Mesothelial cell of epicardium (in vitro differentiated cells): ENCODE data around the gene CTXN1. TPM values are rescaled to one million over a fixed set of nuclear protein-coding genes. Genes with fewer than 3 reads are reported as not detected.
"Not testable (repeated sequence)": the region's sequence is repeated elsewhere in the genome, so short reads cannot be mapped to it uniquely, and the experiment has no call there.

ENCODE experiments used
- DNase-seq, 2 experiments: peaks; one replicate each; pipeline ENCODE4 v3.0.0; 2021; ENCODE audit warnings: low spot score in 2 of 2; ENCODE audit not compliant: unreplicated experiment in 2 of 2
- H3K27ac Mint-ChIP-seq: 2 replicates; pipeline ENCODE4 v1.8.0; 2021; ENCODE audit warnings: mixed read lengths
- H3K27me3 Mint-ChIP-seq: 2 replicates; pipeline ENCODE4 v1.8.0; 2021; ENCODE audit warnings: low read depth, mixed read lengths
- H3K36me3 Mint-ChIP-seq: 2 replicates; pipeline ENCODE4 v1.8.0; 2021; ENCODE audit warnings: mixed read lengths
- H3K4me1 Mint-ChIP-seq: 2 replicates; pipeline ENCODE4 v1.8.0; 2021; ENCODE audit warnings: mixed read lengths
- H3K4me3 Mint-ChIP-seq: 2 replicates; pipeline ENCODE4 v1.8.0; 2021; ENCODE audit warnings: mild to moderate bottlenecking, moderate library complexity, mixed read lengths
- H3K9me3 Mint-ChIP-seq: 2 replicates; pipeline ENCODE4 v1.8.0; 2021; ENCODE audit warnings: mixed read lengths
- total RNA-seq: library from RNA; stranded (reverse); gene quantifications from 3 replicates; pipeline ENCODE4 v1.2.1, GENCODE V29; 2021
- TF ChIP-seq, protein P1 (sequence below): fragments of 200-600 bp; sonication (generic); IDR thresholded peaks from one replicate; pipeline ENCODE4 v1.5.0; 2021; ENCODE audit warnings: antibody characterized with exemption; ENCODE audit not compliant: unreplicated experiment

CTXN1 gene
- total RNA-seq, 1 donor from 2014 or later = 53.6 TPM

DNA sequence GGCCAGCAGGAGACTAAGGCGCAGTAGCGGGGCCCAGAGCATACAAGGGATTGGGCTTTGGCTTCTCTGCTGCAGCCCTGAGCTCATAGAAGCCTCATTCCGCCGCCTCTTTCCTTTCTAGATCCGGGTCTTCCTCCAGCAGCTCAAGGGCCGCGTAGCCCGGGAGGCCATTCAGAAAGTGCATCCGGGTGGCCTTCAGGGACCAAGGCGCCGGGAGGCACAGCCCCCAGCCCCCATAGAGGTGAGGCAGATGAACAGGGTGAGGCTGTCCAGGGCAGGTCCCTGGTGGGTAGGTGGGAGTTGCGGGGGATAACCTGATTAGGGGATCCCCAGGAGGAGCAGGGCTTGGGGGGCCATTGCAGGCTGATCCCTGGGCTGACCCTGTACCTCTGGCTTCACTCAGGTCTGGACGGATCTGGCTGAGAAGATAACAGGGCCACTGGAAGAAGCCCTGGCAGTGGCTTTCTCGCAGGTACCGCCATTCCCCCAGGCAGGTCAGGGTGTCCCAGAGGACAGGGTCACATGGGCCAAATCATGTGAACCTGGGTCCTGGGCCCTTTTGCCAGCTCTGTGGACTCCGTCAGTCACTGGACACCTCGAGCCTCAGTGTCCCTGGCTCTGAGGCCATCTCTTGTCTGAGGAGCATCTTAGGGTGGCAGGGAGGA, 4.5 kb downstream of the CTXN1 start:
- H3K4me1 Mint-ChIP-seq = peaks cover 29% of the 10 kb centered on the region
- H3K27ac Mint-ChIP-seq = peak overlapping the region; percentile 86
- H3K4me3 Mint-ChIP-seq = peak overlapping the region; percentile 67
- DNase-seq = peak in 1 of 2 experiments; percentile 17
- H3K36me3 Mint-ChIP-seq = no peaks in the 10 kb centered on the region
- peaks cover 23% of the 10 kb centered on the region for H3K27me3 Mint-ChIP-seq
- TF ChIP-seq, protein P1, sequence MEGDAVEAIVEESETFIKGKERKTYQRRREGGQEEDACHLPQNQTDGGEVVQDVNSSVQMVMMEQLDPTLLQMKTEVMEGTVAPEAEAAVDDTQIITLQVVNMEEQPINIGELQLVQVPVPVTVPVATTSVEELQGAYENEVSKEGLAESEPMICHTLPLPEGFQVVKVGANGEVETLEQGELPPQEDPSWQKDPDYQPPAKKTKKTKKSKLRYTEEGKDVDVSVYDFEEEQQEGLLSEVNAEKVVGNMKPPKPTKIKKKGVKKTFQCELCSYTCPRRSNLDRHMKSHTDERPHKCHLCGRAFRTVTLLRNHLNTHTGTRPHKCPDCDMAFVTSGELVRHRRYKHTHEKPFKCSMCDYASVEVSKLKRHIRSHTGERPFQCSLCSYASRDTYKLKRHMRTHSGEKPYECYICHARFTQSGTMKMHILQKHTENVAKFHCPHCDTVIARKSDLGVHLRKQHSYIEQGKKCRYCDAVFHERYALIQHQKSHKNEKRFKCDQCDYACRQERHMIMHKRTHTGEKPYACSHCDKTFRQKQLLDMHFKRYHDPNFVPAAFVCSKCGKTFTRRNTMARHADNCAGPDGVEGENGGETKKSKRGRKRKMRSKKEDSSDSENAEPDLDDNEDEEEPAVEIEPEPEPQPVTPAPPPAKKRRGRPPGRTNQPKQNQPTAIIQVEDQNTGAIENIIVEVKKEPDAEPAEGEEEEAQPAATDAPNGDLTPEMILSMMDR = no peak
- no peaks in the 10 kb centered on the region for H3K9me3 Mint-ChIP-seq

- Mint-ChIP-seq H3K9me3 (no peaks in the 10 kb centered on the region), H3K4me3 (peak overlapping the region; percentile 70), H3K27ac (peak overlapping the region; percentile 86), H3K4me1 (peaks cover 26% of the 10 kb centered on the region), H3K27me3 (peaks cover 29% of the 10 kb centered on the region), H3K36me3 (no peaks in the 10 kb centered on the region)
- TF ChIP-seq, protein P1 = no peak
- DNase-seq = peak; percentile 99 to 100
Measured at GRCh38 chr19:7920519-7921301, 5.2 kb downstream of the CTXN1 start.

GRCh38 chr19:7919610-7920518, 6.1 kb downstream of the CTXN1 start, which contains the start of gene SNAPC2:
TSS of gene SNAPC2 (plus strand) at chr19:7920338. CDS start at chr19:7920367, 29 bp downstream.
- Mint-ChIP-seq H3K4me1 (peaks cover 28% of the 10 kb centered on the region), H3K36me3 (no peaks in the 10 kb centered on the region), H3K9me3 (no peaks in the 10 kb centered on the region), H3K27me3 (peaks cover 38% of the 10 kb centered on the region), H3K4me3 (peak within 1 kb of the TSS; percentile 70), H3K27ac (peak within 1 kb of the TSS; percentile 92)
- peak; percentile 91 to 93 for DNase-seq
- TF ChIP-seq, protein P1 = peak; percentile 33

DNA sequence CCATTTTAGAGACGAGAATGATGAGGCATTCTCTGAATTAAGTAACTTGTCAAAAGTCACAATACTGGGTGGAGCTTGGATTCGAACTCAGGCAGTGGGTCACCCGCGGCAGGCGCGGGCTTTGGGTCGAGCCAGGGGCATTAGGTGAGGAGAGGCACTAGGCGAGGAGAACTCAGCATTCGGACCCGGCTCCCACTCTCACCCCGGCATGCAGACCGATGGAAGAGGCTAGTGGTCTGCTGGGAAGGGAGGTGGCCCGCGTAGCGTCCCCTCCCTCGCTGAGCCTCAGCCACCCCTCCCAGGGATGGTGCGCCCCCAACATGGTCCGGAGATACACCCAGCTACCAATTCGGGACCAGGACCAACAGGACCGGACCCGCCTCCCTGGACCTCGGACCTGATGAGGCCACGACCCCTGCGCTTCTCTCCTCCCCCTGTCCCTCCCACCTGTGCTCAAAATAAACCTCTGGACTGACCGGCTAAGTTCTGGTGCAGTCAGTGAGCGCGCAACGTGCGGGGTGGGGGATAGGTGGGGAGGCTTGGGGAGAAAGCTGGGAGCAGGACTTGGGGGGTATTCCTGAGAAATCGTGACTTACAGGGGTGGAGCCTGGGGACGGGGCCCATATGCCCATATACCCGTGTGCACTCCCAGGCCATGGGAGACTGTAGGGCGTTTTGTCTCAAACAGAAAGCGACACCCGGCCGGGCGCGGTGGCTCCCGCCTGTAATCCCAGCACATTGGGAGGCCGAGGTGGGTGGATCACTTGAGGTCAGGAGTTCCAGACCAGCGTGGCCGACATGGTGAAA, 7.1 kb downstream of the CTXN1 start:
- Mint-ChIP-seq H3K27me3 (peaks cover 46% of the 10 kb centered on the region), H3K27ac (no peak overlapping the region), H3K36me3 (no peaks in the 10 kb centered on the region), H3K4me3 (peak overlapping the region; percentile 70), H3K9me3 (no peaks in the 10 kb centered on the region), H3K4me1 (peaks cover 25% of the 10 kb centered on the region)
- peak in 1 of 2 experiments; percentile 16 for DNase-seq
- TF ChIP-seq, protein P1 = no peak

DNA sequence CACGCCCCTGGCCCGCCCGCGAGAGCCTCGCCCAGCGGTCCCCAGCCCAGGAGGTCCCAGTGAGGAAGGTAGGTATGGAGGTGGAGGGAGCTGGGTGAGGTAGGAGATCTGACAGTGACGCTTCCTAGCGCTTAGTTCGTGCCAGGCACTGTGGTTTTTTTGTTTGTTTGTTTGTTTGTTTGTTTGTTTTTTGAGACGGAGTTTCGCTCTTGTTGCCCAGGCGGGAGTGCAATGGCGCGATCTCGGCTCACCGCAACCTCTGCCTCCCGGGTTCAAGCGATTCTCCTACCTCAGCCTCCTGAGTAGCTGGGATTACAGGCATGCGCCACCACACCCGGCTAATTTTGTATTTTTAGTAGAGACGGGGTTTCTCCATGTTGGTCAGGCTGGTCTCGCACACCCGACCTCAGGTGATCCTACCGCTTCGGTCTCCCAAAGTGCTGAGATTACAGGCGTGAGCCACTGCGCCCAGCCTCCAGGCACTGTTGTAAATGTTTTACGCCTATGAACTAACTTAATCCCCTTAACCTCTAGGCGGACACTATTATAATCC, 7.8 kb downstream of the CTXN1 start:
- Mint-ChIP-seq H3K27me3 (peaks cover 50% of the 10 kb centered on the region), H3K4me1 (peaks cover 23% of the 10 kb centered on the region), H3K4me3 (peak overlapping the region; percentile 43)
- not testable (repeated sequence) for H3K9me3 Mint-ChIP-seq, H3K27ac Mint-ChIP-seq, H3K36me3 Mint-ChIP-seq, DNase-seq
